ENCODE measurements around the gene ENPP1. TPM values are rescaled to one million over a fixed set of nuclear protein-coding genes. Genes with fewer than 3 reads are reported as not detected.

Gene ENPP1
- total and polyA plus RNA-seq, 9 of the 15 experiments (the other 6 are each of a cell fraction or from before 2014, with no cell fraction given) = 0.03 to 0.56 (median 0.14) TPM

GRCh38 chr6:131890091-131890490 lies 82.3 kb downstream of the ENPP1 start (continued):
- no peak for TF ChIP-seq ZNF407 (IDR thresholded peaks at IDR 0.05; ENCODE audit: low read depth)
- TF ChIP-seq CBFA2T3 (IDR thresholded peaks at IDR 0.05) = no peak
- no peak for TF ChIP-seq TCF3 (CRISPR knock-in tag; IDR thresholded peaks at IDR 0.05)
- TF ChIP-seq MTA2 (IDR thresholded peaks at IDR 0.05; ENCODE audit: low read depth) = no peak
- no peak for TF ChIP-seq CTBP1 (IDR thresholded peaks at IDR 0.05; ENCODE audit: borderline replicate concordance)

All from K562 (cell line).